H1 (cell line): Measurements from ENCODE around the gene NR2E1. TPM values are rescaled to one million over a fixed set of nuclear protein-coding genes. Genes with fewer than 3 reads are reported as not detected.

Source experiments
- CTCF ChIA-PET: fragments of 300-600 bp; sonication (Branson Sonifier 250); formaldehyde crosslinking; loops from one replicate; lab custom pipeline; 2021; ENCODE audit not compliant: partially characterized antibody; lab: Charles Lee
- POLR2A ChIA-PET: fragments of 300-600 bp; sonication (Branson Sonifier 250); formaldehyde crosslinking; loops from one replicate; lab custom pipeline; 2021; ENCODE audit warnings: inconsistent platforms; ENCODE audit not compliant: partially characterized antibody; lab: Charles Lee
- DNase-seq, 2 experiments: peaks; one replicate each; pipeline versions ENCODE4 v3.0.0 to v3.0.0-alpha.2; 2010 to 2022; ENCODE audit warnings: low spot score in 2 of 2, low read depth in 1 of 2, mixed read lengths in 1 of 2
- FAIRE-seq: peaks from 2 replicates; lab custom pipeline; 2011; peaks lifted over from hg19 to GRCh38; lab: Jason Lieb, UNC
- H2AFZ ChIP-seq: 2 replicates; pipeline ENCODE4 v1.8.1; 2012; ENCODE audit warnings: low read length, inconsistent platforms
- H2AK5ac ChIP-seq: 2 replicates; pipeline ENCODE4 v1.6.1; 2013; ENCODE audit warnings: low read depth, low read length
- H2BK120ac ChIP-seq: replicated peaks from 2 replicates; pipeline ENCODE3; 2013; ENCODE audit warnings: low read depth, low read length, inconsistent platforms
- H2BK12ac ChIP-seq: 2 replicates; pipeline ENCODE4 v1.6.1; 2013; ENCODE audit warnings: low read depth, low read length
- H2BK15ac ChIP-seq: 2 replicates; pipeline ENCODE4 v1.6.1; 2013; ENCODE audit warnings: low read length
- H2BK20ac ChIP-seq: 2 replicates; pipeline ENCODE4 v1.6.1; 2013; ENCODE audit warnings: low read length
- H2BK5ac ChIP-seq: 2 replicates; pipeline ENCODE4 v1.6.1; 2013; ENCODE audit warnings: low read depth, low read length
- H3K14ac ChIP-seq: 2 replicates; pipeline ENCODE4 v1.6.1; 2013; ENCODE audit warnings: inconsistent platforms; ENCODE audit not compliant: insufficient read length
- H3K18ac ChIP-seq: 2 replicates; pipeline ENCODE4 v1.6.1; 2013; ENCODE audit warnings: low read length; ENCODE audit errors: extremely low read depth
- H3K23ac ChIP-seq: 2 replicates; pipeline ENCODE4 v1.6.1; 2013; ENCODE audit warnings: inconsistent platforms; ENCODE audit not compliant: insufficient read length
- H3K23me2 ChIP-seq: 2 replicates; pipeline ENCODE4 v1.6.1; 2013; ENCODE audit warnings: low read depth, low read length
- H3K27ac ChIP-seq: 2 replicates; pipeline ENCODE4 v1.6.1; 2011; ENCODE audit warnings: low read depth, low read length, inconsistent platforms
- H3K27me3 ChIP-seq, 4 experiments: replicated peaks in 1 of 4; 1 replicate in 1 of 4; 2 replicates in 3 of 4; pipeline versions ENCODE4 v1.6.1 to v1.8.1; 2011 to 2013; ENCODE audit warnings: low read length in 3 of 4, mild to moderate bottlenecking in 3 of 4, inconsistent platforms in 2 of 4, mixed read lengths in 2 of 4, moderate library complexity in 1 of 4; ENCODE audit not compliant: control insufficient read depth in 3 of 4, insufficient read depth in 3 of 4; ENCODE audit errors: extremely low read depth in 1 of 4
- H3K36me3 ChIP-seq, 4 experiments: 2 replicates each; pipeline versions ENCODE4 v1.6.1 to v1.8.1; 2011 to 2013; ENCODE audit warnings: mild to moderate bottlenecking in 4 of 4, low read length in 3 of 4, moderate library complexity in 2 of 4, control low read depth in 1 of 4, inconsistent platforms in 1 of 4; ENCODE audit not compliant: insufficient read depth in 4 of 4, control insufficient read depth in 2 of 4
- H3K4ac ChIP-seq: replicated peaks from 2 replicates; pipeline ENCODE3; 2013; ENCODE audit warnings: low read length, low read depth, mixed read lengths, inconsistent platforms; ENCODE audit not compliant: insufficient read length
- H3K4me1 ChIP-seq, 4 experiments: replicated peaks in 1 of 4; 1 replicate in 1 of 4; 2 replicates in 3 of 4; pipeline versions ENCODE4 v1.6.1 to v1.8.1; 2011 to 2013; ENCODE audit warnings: low read length in 3 of 4, inconsistent platforms in 2 of 4, mixed read lengths in 1 of 4; ENCODE audit not compliant: insufficient read depth in 4 of 4, control insufficient read depth in 3 of 4
- H3K4me2 ChIP-seq, 2 experiments: 2 replicates each; pipeline versions ENCODE4 v1.6.1 to v1.8.1; 2011 to 2013; ENCODE audit warnings: low read depth in 2 of 2, low read length in 2 of 2, control low read depth in 1 of 2, inconsistent platforms in 1 of 2, mild to moderate bottlenecking in 1 of 2; ENCODE audit not compliant: insufficient read depth in 1 of 2
- H3K4me3 ChIP-seq, 4 experiments: fragments of 200-600, 300-600 bp in 1 of 4; sonication (generic), shearing (Covaris generic), sonication (Bioruptor Twin) in 1 of 4; 2 replicates each; pipeline versions ENCODE4 v1.5.1 to v1.8.1; 2011 to 2016; ENCODE audit warnings: low read length in 4 of 4, low read depth in 3 of 4, control low read depth in 2 of 4, inconsistent platforms in 2 of 4, mild to moderate bottlenecking in 2 of 4, mixed read lengths in 1 of 4, moderate library complexity in 1 of 4; ENCODE audit not compliant: insufficient read depth in 2 of 4; ENCODE audit errors: extremely low read depth in 1 of 4
- H3K56ac ChIP-seq: replicated peaks from 2 replicates; pipeline ENCODE3; 2013; ENCODE audit warnings: low read depth, mild to moderate bottlenecking, mixed read lengths, low read length, inconsistent platforms; ENCODE audit not compliant: insufficient read length
- H3K79me1 ChIP-seq: 2 replicates; pipeline ENCODE4 v1.6.1; 2013; ENCODE audit warnings: low read depth, low read length, control low read depth
- H3K79me2 ChIP-seq, 2 experiments: 2 replicates each; pipeline versions ENCODE4 v1.6.1 to v1.8.1; 2012 to 2013; ENCODE audit warnings: low read length in 2 of 2, mild to moderate bottlenecking in 2 of 2, inconsistent platforms in 1 of 2; ENCODE audit not compliant: insufficient read depth in 2 of 2, control insufficient read depth in 1 of 2
- H3K9ac ChIP-seq, 4 experiments: replicated peaks in 1 of 4; 1 replicate in 1 of 4; 2 replicates in 3 of 4; pipeline versions ENCODE4 v1.6.1 to v1.8.1; 2011 to 2013; ENCODE audit warnings: low read depth in 3 of 4, low read length in 3 of 4, control low read depth in 2 of 4, mild to moderate bottlenecking in 2 of 4, moderate library complexity in 2 of 4, inconsistent platforms in 1 of 4; ENCODE audit errors: extremely low read depth in 1 of 4
- H3K9me3 ChIP-seq, 2 experiments: 2 replicates each; pipeline versions ENCODE4 v1.6.1 to v1.8.1; 2012 to 2013; ENCODE audit warnings: mild to moderate bottlenecking in 2 of 2, moderate library complexity in 2 of 2, control low read depth in 1 of 2, inconsistent platforms in 1 of 2, low read depth in 1 of 2, low read length in 1 of 2, mixed read lengths in 1 of 2; ENCODE audit not compliant: insufficient read depth in 2 of 2
- H4K20me1 ChIP-seq, 2 experiments: replicated peaks in 1 of 2; 2 replicates each; pipeline versions ENCODE3 to v1.8.1; 2011 to 2013; ENCODE audit warnings: inconsistent platforms in 2 of 2, low read length in 2 of 2, mild to moderate bottlenecking in 1 of 2; ENCODE audit not compliant: insufficient read depth in 2 of 2, control insufficient read depth in 1 of 2
- H4K5ac ChIP-seq: 2 replicates; pipeline ENCODE4 v1.6.1; 2013; ENCODE audit warnings: low read length, low read depth, mixed read lengths, inconsistent platforms; ENCODE audit not compliant: insufficient read length
- H4K8ac ChIP-seq: 2 replicates; pipeline ENCODE4 v1.8.0; 2013; ENCODE audit warnings: mild to moderate bottlenecking, moderate library complexity, low read length, inconsistent platforms; ENCODE audit not compliant: insufficient read depth; ENCODE audit errors: extremely low read depth
- H4K91ac ChIP-seq: replicated peaks from 2 replicates; pipeline ENCODE3; 2013; ENCODE audit warnings: low read length, mixed read lengths, inconsistent platforms; ENCODE audit not compliant: insufficient read length
- ATF2 ChIP-seq: IDR thresholded peaks from 2 replicates; pipeline ENCODE4 v1.6.1; 2012; ENCODE audit warnings: low read length, inconsistent platforms
- BCL11A ChIP-seq, 2 experiments: IDR thresholded peaks; one replicate each; pipeline ENCODE4 v1.6.1; 2011; ENCODE audit warnings: low read depth in 2 of 2, low read length in 2 of 2, mild to moderate bottlenecking in 2 of 2
- SRF ChIP-seq: IDR thresholded peaks from 2 replicates; pipeline ENCODE4 v1.6.1; 2011; ENCODE audit warnings: mild to moderate bottlenecking, low read depth, low read length, moderate library complexity
- WGBS, 2 experiments: shearing (Covaris generic) in 1 of 2; methylation state at CpG; one replicate each; pipeline versions ENCODE4 v1.1.6 to v1.1.7; 2013 to 2015; ENCODE audit warnings: low lambda C conversion rate in 2 of 2, mixed read lengths in 2 of 2, inconsistent platforms in 1 of 2, low coverage in 1 of 2, missing lambda C conversion rate in 1 of 2; ENCODE audit not compliant: insufficient replicate concordance in 2 of 2, insufficient coverage in 1 of 2, insufficient read length in 1 of 2; ENCODE audit errors: extremely low coverage in 1 of 2, missing lambda C conversion rate in 1 of 2; 5-methylcytosine and 5-hydroxymethylcytosine counted together
- polyA plus RNA-seq, 7 experiments: library from polyadenylated mRNA; depleted of rRNA in 3 of 7; stranded (reverse) in 5 of 7; unstranded in 2 of 7; fragments of >200 nt in 5 of 7; fragments of 200-250 nt in 2 of 7; gene quantifications; 1 replicate in 5 of 7; 2 replicates in 1 of 7; 4 replicates in 1 of 7; pipeline versions ENCODE4 v1.2.1 to v1.2.3, GENCODE V29; 2011 to 2013; ENCODE audit warnings: missing spikeins in 2 of 7, mixed read lengths in 2 of 7
- total RNA-seq: library from RNA; stranded (reverse); fragmentation: NEBNext Ultra II Directional; extraction: Animal tissue kit (Norgen Biotek cat#: 25700); gene quantifications from 2 replicates; pipeline ENCODE4 v1.2.1, GENCODE V29; 2021

NR2E1 gene
- total and polyA plus RNA-seq, 2 of the 8 experiments (the other 6 are each of a cell fraction or from before 2014, with no cell fraction given), result not detected

- no peak overlapping the region for H3K18ac ChIP-seq
- CTCF ChIA-PET, result interaction anchor here (0.9 to 1.6 kb wide), 7 partner anchors 12 to 258 kb away, joined by 3 to 5 read pairs (median 3); no protein-coding TSS in a partner anchor
Measured at GRCh38 chr6:108236791-108237190, 71.0 kb downstream of the NR2E1 start.

More at GRCh38 chr6:108236791-108237190, 71.0 kb downstream of the NR2E1 start:
- H2AFZ ChIP-seq, result no peak overlapping the region
- POLR2A ChIA-PET, result no interaction called here
- H3K27ac ChIP-seq, result no peak overlapping the region
- peaks cover 0 to 2% of the 10 kb centered on the region in 2 experiments for H4K20me1 ChIP-seq
- no peak overlapping the region for H4K91ac ChIP-seq
- no peak overlapping the region for H2BK20ac ChIP-seq
- H2AK5ac ChIP-seq, result no peak overlapping the region
- no peak overlapping the region for H3K56ac ChIP-seq
- no peaks in the 10 kb centered on the region for H3K27me3 ChIP-seq
- no peaks in the 10 kb centered on the region for H3K4me1 ChIP-seq
- no peak overlapping the region for H2BK15ac ChIP-seq
- no peak overlapping the region for H3K14ac ChIP-seq
- peaks cover 0 to 3% of the 10 kb centered on the region in 2 experiments; a peak in 1 of 4 replicates for H3K79me2 ChIP-seq
- 45% methylated on average over 2 of the region's 2 CpGs; no CpG with 5 or more reads in 1 of the 2 experiments for WGBS, 2 experiments
- H4K8ac ChIP-seq, result no peak overlapping the region
- H3K4me2 ChIP-seq, result no peak overlapping the region
- H3K23me2 ChIP-seq, result no peaks in the 10 kb centered on the region
- no peaks in the 10 kb centered on the region for H3K79me1 ChIP-seq
- TF ChIP-seq BCL11A (IDR thresholded peaks at IDR 0.05; ENCODE audit: low read depth in 2 of 2, low read length in 2 of 2) (no peak), SRF (no peak), ATF2 (no peak)
- FAIRE-seq (no peak), DNase-seq (no peak)
- H2BK5ac ChIP-seq, result no peak overlapping the region
- no peaks in the 10 kb centered on the region for H3K9me3 ChIP-seq
- no peak overlapping the region for H2BK12ac ChIP-seq
- H3K23ac ChIP-seq, result no peak overlapping the region
- H2BK120ac ChIP-seq, result no peak overlapping the region
- H3K4me3 ChIP-seq, result no peak overlapping the region
- no peak overlapping the region for H3K4ac ChIP-seq
- H4K5ac ChIP-seq, result no peak overlapping the region
- H3K36me3 ChIP-seq, result no peaks in the 10 kb centered on the region
- no peak overlapping the region for H3K9ac ChIP-seq
